Right kidney (tissue), 9 donors: ENCODE measurements around the gene OR2L2.
"Not testable (repeated sequence)": the region's sequence is repeated elsewhere in the genome, so short reads cannot be mapped to it uniquely, and the experiment has no call there.

ENCODE experiments used
- DNase-seq: peaks from one replicate; pipeline ENCODE4 v3.0.0-alpha.2; 2016
- long read RNA-seq, 8 donors: transcript quantifications; one replicate each; lab custom pipeline, GENCODE V29; 2026

Gene OR2L2, protein sequence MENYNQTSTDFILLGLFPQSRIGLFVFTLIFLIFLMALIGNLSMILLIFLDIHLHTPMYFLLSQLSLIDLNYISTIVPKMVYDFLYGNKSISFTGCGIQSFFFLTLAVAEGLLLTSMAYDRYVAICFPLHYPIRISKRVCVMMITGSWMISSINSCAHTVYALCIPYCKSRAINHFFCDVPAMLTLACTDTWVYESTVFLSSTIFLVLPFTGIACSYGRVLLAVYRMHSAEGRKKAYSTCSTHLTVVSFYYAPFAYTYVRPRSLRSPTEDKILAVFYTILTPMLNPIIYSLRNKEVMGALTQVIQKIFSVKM
- long read RNA-seq, donor 1 = 0 reads
- long read RNA-seq, donor 2 = 0 reads
- long read RNA-seq, donor 3 = 0 reads
- long read RNA-seq, donor 4 = 0 reads
- long read RNA-seq, donor 5 = 0 reads
- long read RNA-seq, donor 6 = 0 reads
- long read RNA-seq, donor 7 = 0 reads
- long read RNA-seq, donor 8 = 0 reads

DNA sequence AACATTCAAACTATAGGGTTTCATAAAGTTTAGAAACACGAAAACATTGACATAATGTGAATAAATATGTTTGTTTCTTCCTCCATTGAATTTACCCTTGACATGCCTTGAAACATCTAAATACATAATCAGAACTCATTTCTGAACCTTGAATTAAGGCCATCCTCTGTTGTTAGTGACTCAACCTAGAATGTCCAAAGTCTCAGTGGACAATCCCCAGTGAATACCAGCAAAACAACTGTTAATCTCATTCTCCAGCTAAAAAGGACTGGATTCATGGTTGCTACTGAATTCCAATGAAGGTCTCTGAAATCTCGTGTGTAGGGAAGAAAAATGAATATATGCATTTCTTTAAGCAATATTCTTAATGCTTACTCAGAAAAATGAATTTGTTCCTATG, at the start of gene OR2L2:
OR2L2 (plus strand) TSS at position 301 of the 400 bp plus-strand sequence. CDS start 8,198 bp downstream, outside the sequence.
- DNase-seq = no peak

DNA sequence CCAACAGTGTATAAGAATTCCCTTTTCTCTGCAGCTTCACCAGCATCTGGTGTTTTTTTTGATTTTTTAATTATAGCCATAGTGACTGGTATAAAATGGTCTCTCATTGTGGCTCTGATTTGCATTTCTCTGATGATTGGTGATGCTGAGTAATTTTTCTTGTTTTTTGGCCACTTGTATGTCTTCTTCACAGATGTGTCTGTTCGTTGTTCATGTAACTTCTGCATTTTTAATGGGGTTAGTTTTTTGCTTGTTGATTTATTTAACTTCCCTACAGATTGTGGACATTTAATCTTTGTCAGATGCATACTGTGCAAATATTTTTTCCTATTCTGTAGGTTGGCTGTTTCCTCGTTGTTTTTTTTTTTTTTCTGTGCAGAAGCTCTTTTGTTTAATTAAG, 36.9 kb upstream of the OR2L2 start:
- no peak for DNase-seq

DNA sequence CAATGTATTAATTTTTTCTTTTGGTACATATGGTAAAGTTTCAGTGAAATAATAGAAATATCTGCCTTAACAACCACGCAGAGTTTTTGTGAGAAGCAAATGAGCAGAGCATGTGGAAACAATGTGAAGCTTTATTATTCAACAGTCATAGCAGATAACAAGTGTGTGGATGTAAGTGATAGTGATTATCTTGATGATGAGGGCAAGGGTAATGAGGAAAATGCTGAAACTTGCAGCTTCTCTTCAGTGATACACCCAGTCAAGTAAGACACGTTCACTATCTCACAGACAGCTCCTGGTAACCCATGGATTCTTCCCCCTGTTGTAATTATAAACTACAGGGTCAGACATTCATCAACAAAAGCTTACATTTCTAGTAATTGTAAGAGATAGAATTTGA, 31.1 kb upstream of the OR2L2 start:
- no peak for DNase-seq

DNA sequence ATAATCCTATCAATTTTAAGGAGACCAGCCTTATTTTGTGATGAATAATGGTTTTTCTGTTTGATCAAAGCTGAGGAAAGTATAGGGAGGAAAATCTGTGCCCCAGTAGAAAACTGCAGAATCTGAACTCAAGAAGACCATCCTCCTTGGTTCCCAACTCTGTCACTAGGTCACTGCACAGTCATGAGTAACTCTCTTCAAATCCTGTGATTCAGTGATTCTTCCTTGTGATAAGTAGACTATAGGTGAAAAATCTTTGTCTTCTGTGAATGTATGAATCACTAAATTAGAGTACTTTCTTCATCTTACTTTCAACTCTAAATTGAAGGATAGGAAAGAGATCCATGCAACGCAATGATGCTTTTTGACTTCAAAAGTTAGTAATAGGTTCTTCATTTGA, 29.7 kb upstream of the OR2L2 start:
- DNase-seq = no peak

DNA sequence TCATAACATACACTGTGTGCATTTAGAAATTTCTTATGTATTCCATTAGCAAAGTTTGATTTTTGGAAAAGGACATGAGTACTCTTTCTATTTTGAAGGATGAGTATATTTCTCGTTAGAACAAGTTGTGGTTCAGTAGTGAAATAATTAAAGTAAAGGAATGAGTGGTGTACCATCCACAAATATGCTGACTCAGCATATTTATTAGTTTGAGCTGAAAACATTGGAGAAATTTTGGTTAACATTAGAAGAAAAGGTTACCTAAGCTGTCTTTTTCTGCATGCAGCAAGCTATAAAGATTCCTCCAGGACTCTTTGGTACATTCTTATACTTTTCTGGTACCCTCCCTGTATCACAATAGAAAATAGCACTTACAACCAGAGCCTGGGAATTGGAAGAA, 22.1 kb upstream of the OR2L2 start:
- DNase-seq = no peak

GRCh38 chr1:248009681-248010080, 20.2 kb upstream of the OR2L2 start:
- no peak for DNase-seq

DNA sequence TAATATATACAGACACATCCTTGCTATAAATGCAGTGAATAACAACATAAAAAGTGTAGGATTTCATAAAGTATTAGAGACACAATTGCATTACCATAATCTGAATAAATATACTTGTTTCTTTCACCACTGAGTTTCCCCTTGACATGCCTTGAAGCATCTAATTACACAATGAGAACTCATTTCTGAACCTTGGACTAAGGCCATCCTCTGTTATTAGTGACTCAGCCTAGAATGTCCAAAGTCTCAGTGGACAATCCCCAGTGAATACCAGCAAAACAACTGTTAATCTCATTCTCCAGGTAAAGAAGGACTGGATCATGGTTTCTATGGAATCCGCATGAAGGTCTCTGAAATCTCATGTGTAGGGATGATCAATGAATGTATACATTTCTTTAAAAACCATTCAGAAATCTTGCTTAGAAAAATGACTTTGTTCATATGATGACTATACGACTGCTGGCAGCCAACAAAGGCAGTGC, 16.6 kb upstream of the OR2L2 start, which contains the start of gene OR2L5:
OR2L5 (plus strand) TSS at position 432 of the 482 bp plus-strand sequence. CDS start 8,288 bp downstream, outside the sequence.
- no peak for DNase-seq

- DNase-seq = no peak
These were observed 14.1 kb upstream of the OR2L2 start for GRCh38 chr1:248015803-248016202.

GRCh38 chr1:248045209-248045608, 15.3 kb downstream of the OR2L2 start:
- no peak for DNase-seq

- no peak for DNase-seq
These were observed 16.7 kb downstream of the OR2L2 start, which contains the start of gene OR2L3 for GRCh38 chr1:248046536-248046935. Gene OR2L3 (plus strand): TSS chr1:248046836. CDS start chr1:248060682, 13,846 bp downstream.

DNA sequence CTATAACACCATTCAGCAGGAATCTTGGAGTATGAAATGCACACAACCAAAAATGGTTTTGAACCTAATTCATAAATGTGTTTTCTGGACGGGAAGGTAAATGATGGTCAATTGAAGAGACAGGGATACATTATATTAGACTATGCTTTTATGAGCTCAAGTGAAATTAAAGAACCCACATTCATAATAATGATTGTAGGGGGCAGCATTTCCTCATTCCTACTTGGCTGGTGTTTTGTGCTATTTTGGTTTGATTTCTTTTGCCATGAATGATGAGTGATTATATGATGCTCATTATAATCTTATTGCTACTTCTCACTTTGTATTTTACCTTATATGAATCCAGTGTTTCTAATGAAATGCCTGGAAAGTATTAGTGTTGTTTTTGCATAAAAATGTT, 17.1 kb downstream of the OR2L2 start:
- no peak for DNase-seq

DNA sequence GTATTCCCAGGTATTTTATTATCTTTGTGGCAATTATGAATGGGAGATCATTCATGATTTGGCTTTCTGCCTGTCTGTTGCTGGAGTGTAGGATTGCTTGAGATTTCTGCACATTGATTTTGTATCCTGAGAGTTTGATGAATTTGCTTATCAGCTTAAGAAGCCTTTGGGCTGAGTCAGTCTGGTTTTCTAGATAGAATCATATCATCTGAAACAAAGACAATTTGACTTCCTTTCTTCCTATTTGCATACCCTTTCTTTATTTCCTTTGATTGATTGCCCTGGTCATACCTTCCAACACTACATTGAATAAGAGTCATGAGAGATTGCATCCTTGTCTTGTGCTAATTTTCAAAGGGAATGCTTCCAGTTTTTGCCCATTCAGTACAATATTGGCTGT, 24.8 kb downstream of the OR2L2 start:
- DNase-seq = no peak

DNA sequence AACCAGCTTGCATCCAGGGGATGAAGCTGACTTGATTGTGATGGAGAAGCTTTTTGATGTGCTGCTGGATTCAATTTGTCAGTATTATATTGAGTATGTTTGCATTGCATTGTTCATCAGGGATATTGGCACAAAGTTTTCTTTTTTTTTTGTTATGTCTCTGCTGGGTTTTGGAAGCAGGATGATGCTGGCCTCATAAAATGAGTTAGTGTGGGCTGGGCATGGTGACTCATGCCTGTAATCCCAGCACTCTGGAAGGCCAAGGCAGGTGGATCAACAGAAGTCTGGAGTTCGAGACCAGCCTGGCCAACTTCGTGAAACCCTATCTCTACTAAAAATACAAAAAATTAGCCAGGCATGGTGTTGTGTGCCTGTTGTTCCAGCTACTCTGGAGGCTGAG, 25.4 kb downstream of the OR2L2 start:
- no peak for DNase-seq

DNA sequence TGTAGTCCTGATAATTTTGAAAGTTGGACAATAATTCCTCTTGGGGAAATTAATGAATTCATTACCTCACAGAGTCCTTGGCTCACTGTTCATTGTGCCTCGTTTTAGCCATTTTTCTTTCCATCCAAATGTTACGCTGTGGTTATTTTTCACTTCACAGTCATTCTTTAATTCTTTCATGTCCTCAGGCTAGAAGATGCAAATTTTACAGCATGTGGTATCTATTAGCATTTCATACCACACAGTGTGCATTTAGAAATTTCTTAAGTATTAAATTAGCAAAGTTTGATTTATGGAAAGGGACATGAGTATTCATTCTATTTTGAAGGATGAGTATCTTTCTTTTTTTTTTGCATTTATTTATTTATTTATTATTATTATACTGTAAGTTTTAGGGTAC, 35.2 kb downstream of the OR2L2 start:
- DNase-seq = no peak

GRCh38 chr1:248065604-248066003, 35.7 kb downstream of the OR2L2 start:
- DNase-seq = no peak

DNA sequence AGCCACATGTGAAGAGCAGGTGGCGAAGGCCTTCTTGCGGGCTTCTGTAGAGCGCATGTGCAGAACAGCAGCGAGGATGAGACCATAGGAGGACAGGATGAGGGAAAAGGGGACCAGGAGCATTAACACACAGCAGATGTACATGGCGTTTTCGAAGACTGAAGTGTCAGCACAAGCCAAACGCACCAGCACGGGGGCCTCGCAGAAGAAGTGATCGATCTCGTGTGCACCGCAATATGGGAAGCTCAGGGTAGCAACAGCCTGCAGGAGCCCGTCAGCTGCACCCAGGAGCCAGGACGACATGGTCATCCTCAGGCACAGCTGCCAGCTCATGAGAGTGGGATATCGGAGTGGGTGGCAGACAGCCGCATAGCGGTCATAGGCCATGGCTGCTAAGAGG, 54.0 kb downstream of the OR2L2 start:
- not testable (repeated sequence) for DNase-seq
